Activated T-helper 9 cell treated with anti-CD3 and anti-CD28 coated beads, Interleukin-2, amount 50 U/mL, for 16 hours (primary cell): ENCODE measurements around the gene HPCAL1.

Experiments used
- DNase-seq: peaks from one replicate; pipeline ENCODE4 v3.0.0-alpha.2; 2020; ENCODE audit warnings: low read depth

Gene HPCAL1

DNA sequence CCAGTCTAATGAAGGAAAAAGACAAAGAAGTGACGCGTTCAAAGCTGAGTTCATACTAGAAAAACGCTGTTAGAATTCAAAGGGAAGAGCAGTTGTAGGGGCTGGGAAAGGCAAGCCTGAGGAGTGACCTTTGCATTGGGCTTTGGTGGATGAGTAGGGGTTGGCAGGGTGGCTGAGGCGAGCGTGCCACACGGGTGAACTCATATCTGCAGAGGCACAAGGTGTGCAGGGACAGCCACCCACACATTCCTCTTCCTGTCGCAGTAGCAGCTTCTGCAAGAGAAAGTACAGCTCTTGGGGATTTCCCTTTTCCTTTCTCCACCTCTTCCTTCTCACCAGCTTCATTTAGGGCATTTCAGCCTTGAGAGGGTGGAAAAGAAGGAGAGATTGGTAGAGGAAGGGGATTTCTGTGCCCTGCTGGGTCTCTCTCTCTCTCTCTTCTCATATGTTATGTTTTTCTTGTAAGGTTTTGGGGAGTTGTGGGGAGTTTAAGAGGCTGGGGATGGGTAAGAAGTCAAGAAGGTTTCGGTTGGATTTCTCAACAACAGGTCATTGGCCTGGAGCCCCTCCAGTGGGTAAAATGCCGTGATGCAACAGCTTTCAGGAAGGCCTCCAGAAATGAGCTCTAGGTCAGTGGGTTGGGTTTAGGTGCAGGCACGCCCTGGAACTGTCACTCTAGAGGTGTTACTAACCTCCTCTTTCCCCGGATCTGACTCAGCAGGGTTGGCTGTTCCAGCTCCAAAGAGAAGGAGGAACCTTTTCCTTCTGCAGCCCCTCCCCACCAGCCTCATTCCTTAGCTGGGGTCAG lies 105.3 kb downstream of the HPCAL1 start:
- DNase-seq, result peak; percentile 41

DNA sequence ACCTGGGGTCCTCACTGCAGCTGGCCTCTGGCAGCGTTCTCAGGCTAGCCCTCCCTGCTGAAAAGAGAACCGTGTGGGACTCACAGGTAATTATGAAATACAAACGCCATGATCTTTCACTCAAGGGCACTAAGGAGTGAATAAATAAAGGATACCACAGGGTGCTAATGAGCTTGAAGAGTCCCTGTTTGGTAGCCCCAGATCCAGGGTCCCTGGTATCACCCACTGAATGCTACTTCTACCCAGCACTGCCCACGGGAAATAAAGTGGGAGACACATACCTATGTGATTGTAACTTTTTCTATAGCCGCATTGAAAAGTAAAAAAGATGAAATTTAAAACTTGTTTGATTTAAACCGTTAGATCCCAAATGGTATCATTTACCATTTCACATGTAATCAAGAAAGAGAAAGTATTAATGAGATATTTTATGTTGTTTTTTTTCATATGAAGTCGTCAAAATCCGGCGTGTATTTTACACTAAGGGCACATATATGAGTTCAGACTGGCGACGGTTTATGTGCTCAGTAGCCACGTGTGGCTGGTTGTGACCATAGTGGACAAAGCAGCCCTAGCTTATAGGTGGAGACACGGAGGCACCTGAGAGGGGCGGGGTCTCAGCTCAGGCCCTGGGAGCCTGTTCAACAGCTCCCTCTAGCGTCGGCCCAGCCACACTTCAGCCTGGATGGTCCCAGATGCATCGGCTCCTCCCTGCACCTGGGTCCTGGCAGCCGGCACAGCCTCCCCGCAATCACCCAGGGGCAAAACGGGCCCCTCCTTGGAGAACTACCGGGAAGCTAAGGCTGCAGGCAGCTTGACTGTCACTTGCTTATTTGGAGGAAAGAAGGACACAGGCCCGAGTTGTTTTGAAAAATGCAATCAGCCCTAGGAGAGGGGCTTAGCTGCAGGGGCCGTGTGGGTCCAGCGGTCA lies 106.2 kb downstream of the HPCAL1 start:
- peak; percentile 72 for DNase-seq

DNA sequence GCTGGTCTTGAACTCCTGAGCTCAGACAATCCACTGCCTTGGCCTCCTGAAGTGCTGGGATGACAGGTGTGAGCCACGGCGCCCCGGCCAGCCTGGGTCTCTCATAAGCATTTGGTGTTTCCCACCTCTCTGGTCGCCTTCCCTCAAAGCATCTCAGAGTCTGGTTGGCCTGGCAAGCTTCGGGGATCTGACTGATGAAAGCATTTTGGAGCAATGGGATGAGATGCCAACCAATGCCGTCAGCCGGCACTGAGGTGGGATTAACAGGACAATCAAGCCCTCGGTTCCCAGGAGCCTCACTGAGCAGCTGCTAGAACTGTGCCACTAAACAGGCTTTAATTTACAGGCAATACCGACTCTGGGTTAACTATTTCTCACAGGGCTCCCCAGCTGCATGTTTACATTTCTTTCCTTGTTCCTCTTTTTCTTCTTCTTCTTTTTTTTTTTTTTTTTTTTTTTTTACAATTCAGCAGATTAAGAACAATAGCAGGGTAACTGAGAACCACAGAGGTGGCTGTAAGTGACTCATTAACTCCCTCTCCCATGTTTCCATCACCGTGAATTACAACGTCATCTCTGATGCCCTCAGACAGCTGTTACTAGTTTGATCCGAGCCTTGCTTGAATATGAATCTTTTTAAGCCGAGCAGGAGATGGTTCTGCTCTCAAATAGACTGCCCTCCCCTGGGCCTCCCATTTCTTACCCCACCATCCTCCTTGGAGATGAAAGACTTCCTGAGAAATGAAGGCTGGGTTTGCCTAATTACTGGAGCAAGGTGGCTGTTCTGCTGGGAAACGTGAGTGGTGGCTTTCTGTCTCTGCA lies 107.5 kb downstream of the HPCAL1 start:
- DNase-seq, result no peak

DNA sequence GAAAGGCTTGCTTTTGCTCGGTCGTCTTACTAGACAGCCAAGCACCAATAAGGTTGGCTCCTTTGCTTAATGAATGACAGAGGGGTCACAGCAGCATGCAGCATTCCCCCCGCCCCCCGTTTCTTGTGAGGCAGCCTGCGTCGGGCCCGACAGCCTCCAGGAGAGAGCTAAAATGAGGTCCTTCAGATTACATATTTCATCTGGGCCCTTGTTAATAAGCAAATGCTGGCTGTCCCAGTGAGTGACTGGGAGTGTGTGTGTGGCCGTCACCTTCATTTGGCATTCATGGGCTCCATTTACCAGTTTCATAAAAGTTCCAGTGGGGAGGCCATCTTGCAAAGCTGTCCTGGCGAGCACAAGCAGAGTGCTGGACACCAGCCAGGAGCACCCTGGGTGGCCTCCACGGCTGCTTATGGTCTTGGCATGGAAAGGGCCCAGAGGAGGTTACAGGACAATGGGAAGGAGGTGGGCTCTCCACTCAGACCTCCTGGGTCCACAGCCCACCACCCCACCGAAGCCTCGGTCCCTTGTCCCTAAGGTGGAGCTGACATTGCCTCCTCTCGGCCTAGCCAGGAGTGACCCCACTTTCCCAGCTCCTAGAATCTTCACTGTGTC lies 108.2 kb downstream of the HPCAL1 start:
- DNase-seq, result no peak

DNA sequence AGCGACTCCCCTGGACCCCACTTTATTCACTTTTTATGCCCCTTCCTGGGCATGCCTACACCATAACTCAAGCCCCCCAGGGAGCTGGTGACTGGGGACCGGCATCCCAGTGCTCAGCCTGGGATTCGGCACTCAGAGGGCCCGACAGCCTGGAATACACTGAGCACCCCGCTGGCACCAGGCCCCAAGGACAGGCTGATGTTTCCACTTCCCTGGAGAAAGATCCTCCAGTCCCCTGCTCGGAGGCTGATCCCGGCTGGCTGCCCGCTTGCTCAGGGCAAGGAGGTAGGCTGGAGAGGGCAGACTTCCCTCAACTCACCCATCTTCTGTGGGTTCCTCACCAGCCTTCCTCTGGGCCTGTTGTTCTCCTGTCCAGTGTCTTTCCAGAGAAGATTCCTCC lies 108.9 kb downstream of the HPCAL1 start:
- no peak for DNase-seq

DNA sequence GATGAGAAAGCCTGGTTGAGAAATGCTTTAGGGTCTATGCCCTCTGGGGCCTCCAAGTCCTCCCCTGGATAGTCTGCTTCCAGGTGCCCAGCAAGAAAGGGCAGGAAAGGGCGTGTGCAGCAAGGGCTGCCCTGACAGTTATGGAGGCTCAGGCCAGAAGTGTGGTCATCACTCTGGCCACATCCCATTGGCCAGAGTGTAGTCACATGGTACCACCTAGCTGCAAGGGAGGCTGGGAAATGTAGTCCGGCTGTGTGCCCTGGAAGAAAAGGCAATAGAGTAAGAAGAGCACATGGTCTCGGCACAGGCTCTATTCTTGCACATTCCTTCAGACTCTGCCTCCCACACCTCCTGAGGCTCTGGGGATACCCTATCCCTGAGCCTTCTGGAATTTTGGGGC lies 109.7 kb downstream of the HPCAL1 start:
- no peak for DNase-seq

DNA sequence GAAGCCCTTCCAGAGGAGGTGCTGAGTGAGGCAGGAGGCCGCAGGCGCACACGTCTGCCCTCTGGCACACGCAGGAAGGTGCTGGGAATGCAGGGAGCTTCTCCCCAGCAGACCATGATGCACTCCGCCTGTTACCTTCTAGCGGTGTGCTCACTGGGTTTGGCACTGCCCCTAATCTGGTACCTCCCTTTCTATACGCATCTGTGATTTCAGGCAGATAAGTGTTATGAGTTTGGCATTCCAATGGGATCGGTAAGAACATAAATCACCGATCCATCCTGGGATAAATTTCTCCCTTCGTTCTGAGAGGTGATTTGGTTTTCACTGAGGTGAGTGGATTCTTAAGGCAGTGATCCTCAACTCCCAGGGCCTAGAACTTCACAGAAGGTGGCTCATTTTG lies 110.8 kb downstream of the HPCAL1 start:
- DNase-seq, result no peak

DNA sequence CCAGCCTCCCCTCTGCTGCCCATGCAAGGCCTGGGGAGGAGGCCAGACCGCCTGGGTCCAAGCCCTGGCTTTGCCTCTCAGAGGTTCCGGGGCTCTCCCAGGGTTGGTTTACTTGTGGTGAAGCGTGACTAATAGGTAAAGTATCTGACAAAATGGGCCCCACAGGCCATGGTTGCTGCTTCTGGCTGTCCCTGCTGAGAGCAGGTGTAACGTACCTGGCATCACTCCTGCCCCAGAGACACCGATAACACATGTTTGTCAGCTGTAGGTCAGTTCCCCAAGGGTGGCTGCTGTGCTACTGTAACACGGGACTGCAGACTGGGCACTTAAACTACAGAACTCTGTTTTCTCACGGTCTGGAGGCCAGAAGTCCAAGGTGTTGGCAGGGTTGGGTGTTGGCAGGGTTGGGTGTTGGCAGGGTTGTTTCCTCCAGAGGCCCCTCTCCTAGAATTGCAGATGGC lies 111.3 kb downstream of the HPCAL1 start:
- DNase-seq, result no peak

DNA sequence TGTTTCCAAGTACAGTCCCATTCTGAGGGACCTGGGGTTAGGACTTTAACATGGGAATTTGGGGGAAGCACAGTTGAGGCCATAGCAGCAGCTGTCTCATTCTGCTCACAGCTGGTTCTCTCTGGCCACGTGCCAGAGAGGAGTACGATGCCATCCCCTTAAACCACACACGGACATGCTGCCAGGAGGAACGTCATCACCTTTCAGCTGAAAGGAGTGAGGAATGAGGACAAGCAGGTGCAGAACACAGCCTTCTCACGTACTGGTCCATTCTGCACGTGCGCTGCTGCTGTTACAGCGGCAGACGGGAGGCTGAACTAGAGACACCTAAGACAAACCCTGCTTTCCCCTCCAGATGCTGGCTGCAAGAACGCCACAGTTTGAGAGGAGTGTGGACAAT lies 111.9 kb downstream of the HPCAL1 start:
- DNase-seq, result no peak

DNA sequence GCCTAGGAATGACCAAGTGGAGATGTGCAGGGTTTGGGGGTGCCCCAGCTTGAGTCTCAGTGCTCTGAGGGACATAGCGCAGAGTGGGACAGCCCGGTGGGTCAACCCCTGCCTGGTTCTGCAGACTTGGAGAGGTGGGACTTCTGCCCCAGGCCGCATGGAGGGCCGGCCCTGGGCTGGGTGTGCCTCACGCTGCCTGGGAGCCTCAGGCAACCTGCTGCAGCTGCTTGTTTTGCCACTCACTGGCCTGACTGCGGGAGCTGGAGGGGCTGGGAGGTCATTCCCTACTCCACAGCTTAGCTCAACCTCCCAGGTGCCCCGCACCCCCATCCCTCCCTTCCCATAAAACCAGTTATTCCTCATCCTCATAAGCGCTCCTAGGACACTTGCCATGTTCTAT lies 112.3 kb downstream of the HPCAL1 start:
- DNase-seq, result no peak

DNA sequence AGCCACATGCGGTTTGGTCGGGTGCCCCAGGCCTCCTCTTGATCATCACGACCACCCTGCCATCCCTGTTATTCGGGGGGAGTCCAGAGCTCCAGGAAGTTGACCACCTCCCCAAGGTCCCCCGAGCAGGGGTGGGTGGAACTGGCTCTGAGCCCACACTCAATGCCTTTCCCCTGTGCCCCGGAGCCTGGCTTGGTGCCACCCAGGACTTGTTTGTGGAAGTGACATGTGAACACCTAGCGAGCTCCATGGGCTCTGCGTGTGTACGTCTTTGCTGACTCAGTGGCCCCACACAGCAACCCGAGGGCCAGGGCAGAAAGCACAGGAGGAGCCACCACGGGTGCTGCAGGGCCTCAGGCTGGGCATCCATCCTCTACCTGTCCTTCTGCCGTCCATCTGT lies 112.9 kb downstream of the HPCAL1 start:
- no peak for DNase-seq

DNA sequence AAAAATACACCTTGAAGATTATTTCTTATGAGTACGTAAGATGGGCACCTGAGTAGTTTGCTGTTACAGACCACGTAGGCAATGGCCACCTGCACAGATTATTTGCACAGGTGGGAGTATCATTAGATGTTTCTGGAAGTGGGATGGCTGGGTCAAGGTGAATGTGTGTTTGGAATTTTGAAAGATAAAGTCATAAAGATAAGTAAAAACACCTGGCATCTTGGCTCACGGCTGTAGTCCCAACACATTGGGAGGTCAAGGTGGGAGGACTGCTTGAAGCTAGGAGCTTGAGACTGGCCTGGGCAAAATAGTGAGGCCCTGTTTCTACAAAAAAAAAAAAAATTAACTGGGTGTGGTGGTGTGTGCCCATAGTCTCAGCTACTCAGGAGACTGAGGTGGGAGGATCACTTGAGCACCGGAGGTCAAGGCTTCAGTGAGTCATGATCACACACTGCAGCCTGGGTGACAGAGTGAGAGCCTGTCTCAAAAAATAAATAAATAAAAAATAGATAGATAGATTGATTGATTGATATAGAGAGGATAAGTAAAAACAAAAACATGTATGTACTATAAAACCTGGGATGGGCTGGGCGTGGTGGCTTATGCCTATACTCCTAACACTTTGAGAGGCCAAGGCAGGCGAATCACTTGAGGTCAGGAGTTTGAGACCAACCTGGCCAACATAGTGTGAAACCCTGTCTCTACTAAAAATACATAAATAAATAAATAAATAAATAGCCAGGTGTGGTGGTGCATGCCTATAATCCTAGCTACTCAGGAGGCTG lies 115.0 kb downstream of the HPCAL1 start:
- no peak for DNase-seq

DNA sequence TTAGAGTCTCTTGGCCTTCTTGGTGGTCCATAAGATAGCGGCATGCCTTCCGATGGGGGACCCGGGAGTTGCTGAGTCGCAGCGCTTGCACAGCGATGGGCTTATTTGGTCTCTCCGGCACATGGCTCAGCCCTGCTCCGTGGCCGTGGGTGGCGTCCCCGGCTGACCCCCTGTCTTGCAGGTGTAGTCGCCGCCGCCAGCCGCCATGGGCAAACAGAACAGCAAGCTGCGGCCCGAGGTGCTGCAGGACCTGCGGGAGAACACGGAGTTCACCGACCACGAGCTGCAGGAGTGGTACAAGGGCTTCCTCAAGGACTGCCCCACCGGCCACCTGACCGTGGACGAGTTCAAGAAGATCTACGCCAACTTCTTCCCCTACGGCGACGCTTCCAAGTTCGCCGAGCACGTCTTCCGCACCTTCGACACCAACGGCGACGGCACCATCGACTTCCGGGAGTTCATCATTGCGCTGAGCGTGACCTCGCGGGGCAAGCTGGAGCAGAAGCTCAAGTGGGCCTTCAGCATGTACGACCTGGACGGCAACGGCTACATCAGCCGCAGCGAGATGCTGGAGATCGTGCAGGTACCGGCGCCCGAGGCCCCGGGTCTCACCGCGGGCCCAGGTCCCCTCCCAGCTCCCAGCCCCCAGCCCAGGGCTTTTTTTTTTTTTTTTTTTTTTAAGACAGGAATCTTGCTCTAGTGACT lies 117.0 kb downstream of the HPCAL1 start:
- DNase-seq, result no peak

DNA sequence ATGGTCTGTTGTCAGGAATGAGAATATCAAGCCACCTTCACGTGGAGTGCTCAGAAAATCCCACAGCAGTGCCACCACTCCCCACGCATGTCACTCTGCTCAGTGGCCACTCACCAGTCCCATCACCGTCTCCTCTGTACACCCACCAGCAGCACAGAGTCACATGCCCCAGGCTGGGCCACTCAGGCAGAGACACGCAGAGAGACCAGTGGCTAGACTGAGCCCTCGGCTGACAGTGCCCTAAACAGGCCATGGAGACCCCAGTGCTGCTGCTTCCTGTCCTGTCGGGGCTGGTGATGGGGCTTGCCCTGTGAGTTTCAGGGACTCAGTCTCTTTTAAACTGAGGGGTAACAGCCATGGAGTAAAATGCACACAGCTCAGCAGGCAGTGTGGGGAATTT lies 119.5 kb downstream of the HPCAL1 start:
- DNase-seq, result no peak

DNA sequence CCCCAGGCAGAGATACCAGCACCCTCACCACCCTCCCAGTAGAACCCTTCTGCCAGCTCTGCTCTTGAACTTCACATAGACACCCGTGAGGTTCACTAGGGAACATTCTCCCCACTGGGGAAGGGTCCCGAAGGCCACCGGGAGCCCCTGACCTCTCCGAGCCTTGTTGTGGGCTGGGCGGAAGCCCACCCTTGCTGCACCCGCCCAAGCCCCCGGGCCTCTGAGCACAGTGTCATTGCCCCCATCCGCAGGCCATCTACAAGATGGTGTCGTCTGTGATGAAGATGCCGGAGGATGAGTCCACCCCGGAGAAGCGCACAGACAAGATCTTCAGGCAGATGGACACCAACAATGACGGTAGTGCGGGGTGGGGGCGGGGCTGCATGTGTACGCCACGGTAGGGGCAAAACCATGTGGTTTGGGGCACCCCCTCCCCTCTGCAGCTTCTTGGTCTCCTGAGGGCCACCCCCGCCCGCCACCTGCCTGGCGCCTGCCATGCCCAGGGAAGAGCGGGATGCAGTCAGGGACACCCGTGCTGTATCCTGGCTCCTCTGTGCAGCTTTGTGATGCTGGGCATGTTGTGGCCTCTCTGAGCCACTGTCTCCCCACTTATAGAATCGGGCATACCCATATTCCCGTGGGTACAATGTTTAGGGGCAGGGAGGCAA lies 120.2 kb downstream of the HPCAL1 start:
- no peak for DNase-seq

DNA sequence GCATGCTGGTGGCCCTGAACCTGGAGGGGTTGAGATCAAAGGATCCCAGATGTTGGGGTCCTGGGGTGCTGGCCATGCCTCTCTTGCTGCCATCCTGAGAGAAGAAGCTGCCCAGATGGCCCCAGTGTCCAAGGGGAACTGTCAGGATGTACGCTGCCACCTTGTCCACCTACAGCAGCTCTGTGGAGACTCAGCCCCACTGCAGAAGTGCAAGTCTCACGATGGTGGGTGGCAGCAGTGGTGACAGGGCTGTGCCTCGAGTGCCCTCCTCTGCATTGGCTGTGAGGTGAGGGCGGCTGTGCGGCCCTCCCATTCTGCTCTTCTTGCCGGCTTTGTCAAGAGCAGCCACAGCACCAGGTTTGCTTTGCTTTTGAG lies 120.7 kb downstream of the HPCAL1 start:
- no peak for DNase-seq

DNA sequence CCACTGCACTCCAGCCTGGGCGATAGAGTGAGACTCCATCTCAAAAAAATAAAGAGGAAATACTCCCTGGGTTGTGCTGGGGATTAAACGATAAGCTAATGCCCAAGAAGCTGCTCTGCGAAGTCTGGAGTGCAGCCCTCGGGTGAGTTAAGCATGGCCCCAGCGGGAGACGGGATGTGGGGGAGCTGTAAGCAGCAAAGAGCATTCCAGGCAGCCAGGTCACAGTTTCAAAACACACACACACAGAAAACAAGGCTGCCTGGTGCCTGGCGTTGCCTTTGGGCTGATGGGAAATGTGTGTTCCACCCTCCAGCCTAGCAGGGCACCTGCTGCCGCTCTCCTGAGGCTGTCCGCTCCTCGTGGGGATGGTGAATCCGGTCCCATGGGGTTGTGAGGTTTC lies 121.3 kb downstream of the HPCAL1 start:
- DNase-seq, result no peak

DNA sequence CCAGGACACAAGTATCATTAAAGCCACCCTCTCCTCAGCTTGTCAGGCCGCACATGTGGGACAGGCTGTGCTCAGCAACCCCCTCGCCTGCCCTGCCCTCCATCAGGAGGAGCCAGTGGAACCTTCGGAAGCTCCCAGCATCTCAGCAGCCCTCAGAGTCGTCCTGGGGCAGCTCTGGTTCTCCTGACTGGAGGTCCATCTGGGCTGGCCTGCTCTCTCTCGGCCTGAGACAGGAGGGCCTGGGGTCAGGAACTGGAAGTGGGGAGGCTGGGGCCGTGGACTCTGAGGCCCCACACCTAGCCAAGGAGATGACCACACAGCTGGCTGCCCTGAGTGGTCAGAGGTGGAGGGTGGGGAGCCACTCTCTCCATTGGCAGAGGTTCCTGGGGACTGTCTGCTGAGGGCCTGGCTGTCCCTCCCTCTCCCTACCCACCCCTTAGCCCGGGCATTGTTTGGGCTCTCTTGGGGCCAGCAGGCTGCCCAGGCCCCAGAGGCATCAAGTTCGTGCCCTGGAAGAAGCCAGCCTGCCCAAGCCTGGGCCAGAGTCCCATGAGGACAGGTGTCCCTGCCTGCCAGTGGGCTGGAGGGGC lies 122.3 kb downstream of the HPCAL1 start:
- no peak for DNase-seq

DNA sequence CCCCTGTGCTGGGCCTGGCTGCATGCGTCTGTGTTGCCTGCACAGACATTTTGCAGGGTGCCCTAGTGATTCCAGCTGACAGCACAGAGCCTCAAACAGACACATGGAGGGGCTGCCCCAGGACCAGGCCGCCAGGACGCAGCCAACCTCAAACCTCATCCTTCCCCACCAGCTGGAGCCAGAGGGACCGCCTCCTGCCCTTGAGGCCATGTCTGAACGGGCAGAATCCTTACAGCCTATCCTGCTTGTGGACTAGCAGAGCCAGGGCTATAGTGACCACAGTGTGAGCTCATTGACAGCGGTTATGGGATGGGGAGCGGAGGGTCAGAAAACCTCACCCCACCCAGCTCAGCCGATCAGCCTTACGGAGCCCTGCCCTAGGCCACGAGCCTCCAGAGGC lies 123.0 kb downstream of the HPCAL1 start:
- no peak for DNase-seq
